Astrocyte of the cerebellum (primary cell): Measurements from ENCODE around the gene NEK6.

Experiments
- DNase-seq: peaks from one replicate; pipeline ENCODE4 v3.0.0-alpha.2; 2011; ENCODE audit warnings: low read depth
- H3K4me3 ChIP-seq: 2 replicates; pipeline ENCODE4 v1.5.1; 2011; ENCODE audit warnings: mild to moderate bottlenecking, low read depth, low read length, moderate library complexity
- CTCF ChIP-seq: IDR thresholded peaks from 2 replicates; pipeline ENCODE4 v1.5.1; 2012; ENCODE audit warnings: low read length, low read depth, moderate library complexity, mild to moderate bottlenecking; ENCODE audit errors: missing control alignments
- in situ Hi-C: cut with HindIII; loops from 2 replicates; pipeline ENCODE4 v1.10.0; 2017; ENCODE audit warnings: low sequenced_read_pairs

Gene NEK6

DNA sequence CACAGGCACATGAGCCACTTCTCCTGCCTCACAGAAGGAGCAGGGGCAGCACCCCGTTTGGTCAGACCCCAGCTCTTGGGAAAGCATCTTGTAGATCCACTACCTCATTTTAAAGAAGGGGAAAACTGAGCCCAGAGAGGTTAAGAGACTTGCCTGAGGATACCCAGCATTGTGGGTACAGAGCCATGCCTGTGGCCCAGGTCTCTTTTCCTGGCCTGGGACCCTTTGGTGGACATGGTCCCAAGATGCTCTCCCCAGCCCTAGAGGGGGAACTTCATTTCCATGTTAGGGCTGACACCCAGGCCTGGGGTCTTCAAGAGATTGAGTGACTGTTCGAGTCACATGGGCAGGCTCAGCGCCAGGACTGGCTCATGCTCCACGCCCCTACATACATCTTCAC lies 64.2 kb downstream of the NEK6 start:
- DNase-seq = no peak
- in situ Hi-C loops = no loop called here
- no peak overlapping the region for H3K4me3 ChIP-seq
- TF ChIP-seq CTCF = no peak

- no peak overlapping the region for H3K4me3 ChIP-seq
- in situ Hi-C loops = no loop called here
- TF ChIP-seq CTCF = no peak
- no peak for DNase-seq
Measured at GRCh38 chr9:124322618-124323432, 65.1 kb downstream of the NEK6 start.

GRCh38 chr9:124323904-124324303 lies 66.2 kb downstream of the NEK6 start:
- TF ChIP-seq CTCF = no peak
- H3K4me3 ChIP-seq = no peak overlapping the region
- DNase-seq = no peak
- in situ Hi-C loops = no loop called here

GRCh38 chr9:124325816-124326215 lies 68.1 kb downstream of the NEK6 start:
- no peak overlapping the region for H3K4me3 ChIP-seq
- no peak for TF ChIP-seq CTCF
- in situ Hi-C loops = no loop called here
- DNase-seq = no peak

DNA sequence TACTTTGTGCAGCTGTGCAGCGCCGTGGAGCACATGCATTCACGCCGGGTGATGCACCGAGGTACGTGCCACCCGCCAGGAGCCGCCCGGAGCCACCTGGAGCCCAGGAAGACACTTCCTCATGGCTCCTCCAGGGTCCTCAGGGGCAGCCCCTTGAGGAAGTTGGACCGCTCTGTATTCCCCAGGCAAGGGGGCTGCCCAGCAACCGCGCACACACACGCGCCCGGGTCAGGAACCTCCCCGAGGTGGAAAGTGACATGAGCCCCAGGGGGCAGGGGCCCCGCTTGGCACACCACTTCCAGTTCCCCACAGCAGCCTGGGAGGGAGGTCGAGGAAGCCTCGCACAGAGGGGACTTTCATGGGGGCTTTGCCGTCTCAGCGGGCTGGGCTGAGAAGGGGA lies 68.6 kb downstream of the NEK6 start:
- no peak for DNase-seq
- in situ Hi-C loops = no loop called here
- TF ChIP-seq CTCF = no peak
- H3K4me3 ChIP-seq = no peak overlapping the region

- DNase-seq = no peak
- in situ Hi-C loops = no loop called here
- H3K4me3 ChIP-seq = no peak overlapping the region
- TF ChIP-seq CTCF = no peak
Measured at GRCh38 chr9:124327491-124327890, 69.7 kb downstream of the NEK6 start.
